ENCODE measurements around the gene DUSP18.
"Not testable (repeated sequence)": the region's sequence is repeated elsewhere in the genome, so short reads cannot be mapped to it uniquely, and the experiment has no call there.

Gene DUSP18

DNA sequence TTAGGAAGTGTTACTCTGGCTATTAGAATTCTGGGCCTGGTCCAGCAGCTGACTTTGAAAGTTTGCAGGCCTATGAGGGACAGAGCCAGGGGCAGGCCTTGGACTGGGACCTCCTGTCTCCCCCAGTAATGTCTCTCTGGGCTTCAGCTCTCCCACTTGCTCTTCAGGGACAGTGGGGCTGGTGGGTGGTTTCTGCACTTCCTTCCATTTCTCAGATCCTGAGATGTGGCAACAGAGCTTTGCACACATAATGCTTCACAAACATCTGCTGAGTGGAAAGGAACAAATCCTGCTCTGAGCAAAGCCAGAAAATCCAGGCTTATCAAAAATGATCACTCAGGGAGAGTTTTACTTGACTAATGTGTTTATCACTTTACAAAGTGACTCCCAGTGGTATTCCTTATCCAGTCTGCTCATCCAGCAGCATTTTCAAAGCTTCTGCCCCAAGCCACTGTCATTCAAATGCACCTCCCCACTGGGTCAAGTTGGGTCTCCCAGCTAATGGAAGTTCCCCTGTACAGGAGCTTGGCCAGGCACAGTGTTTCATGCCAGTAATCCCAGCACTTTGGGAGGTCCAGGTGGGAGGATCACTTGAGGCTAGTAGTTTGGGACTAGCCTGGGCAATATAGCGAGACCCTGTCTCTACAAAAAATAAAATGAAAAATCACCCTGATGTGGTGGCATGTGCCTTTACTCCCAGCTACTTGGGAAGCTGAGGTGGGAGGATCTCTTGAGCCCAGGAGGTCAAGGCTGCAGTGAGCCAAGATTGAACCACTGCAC is 13.5 kb upstream of the DUSP18 start:
- DNase-seq (ENCODE audit: low read depth) = no peak
- in situ Hi-C loops (cut with HindIII; ENCODE audit: low sequenced_read_pairs) = no loop called here
- no peak overlapping the region for H3K4me3 ChIP-seq (ENCODE audit: low read depth, low read length)
- TF ChIP-seq, protein P1, sequence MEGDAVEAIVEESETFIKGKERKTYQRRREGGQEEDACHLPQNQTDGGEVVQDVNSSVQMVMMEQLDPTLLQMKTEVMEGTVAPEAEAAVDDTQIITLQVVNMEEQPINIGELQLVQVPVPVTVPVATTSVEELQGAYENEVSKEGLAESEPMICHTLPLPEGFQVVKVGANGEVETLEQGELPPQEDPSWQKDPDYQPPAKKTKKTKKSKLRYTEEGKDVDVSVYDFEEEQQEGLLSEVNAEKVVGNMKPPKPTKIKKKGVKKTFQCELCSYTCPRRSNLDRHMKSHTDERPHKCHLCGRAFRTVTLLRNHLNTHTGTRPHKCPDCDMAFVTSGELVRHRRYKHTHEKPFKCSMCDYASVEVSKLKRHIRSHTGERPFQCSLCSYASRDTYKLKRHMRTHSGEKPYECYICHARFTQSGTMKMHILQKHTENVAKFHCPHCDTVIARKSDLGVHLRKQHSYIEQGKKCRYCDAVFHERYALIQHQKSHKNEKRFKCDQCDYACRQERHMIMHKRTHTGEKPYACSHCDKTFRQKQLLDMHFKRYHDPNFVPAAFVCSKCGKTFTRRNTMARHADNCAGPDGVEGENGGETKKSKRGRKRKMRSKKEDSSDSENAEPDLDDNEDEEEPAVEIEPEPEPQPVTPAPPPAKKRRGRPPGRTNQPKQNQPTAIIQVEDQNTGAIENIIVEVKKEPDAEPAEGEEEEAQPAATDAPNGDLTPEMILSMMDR (IDR thresholded peaks at IDR 0.05; ENCODE audit: low read depth, low read length, missing control alignments) = no peak

DNA sequence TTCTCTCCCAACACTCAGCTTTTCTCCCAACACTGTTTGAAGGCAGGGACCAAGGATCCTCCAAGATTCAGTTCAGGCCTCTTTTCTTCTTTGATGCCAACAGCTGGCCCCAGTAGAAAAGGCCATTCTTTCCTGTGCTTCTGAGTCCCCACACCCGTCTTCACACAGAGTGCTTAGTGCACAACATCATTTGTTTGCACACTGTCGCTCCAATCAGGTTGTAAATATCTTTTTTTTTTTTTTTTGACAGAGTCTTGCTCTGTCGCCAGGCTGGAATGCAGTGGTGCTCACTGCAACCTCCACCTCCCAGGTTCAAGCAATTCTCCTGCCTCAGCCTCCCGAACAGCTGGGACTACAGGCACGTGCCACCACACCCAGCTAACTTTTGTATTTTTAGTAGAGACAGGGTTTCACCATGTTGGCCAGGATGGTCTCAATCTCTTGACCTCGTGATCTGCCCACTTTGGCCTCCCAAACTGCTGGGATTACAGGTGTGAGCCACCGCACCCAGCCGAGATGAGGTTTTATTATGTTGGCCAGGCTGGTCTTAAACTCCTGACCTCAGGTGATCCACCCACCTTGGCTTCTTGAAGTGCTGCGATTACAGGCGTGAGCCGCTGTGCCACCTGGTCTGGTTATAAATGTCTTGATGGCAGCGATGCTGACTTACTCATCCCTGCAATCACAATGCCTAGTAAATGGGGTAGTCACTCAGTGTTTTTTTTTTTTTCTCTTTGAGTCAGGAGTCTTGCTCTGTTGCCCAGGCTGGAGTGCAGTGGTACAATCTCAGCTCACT is 12.4 kb upstream of the DUSP18 start:
- in situ Hi-C loops (cut with HindIII; ENCODE audit: low sequenced_read_pairs); DNase-seq (ENCODE audit: low read depth); H3K4me3 ChIP-seq (ENCODE audit: low read depth, low read length): not testable (repeated sequence)

DNA sequence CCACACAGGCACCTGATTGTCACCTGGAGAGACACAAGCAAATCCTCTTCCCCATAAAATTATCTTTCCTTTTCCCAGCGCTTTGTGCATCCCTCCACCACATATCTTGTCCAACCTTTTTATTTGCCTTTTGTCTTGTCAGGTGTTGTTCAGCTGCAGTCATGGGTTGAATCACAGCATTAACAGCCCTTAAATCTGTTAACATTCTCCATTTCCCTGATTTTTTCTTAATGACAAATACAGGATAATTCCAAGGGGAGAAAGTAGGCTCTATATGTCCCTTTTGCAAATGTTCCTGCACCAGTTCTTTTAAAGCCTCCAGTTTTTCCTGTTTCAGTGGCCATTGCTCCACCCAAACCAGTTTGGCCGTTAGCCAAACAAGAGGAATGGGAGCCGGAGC is 8.9 kb upstream of the DUSP18 start:
- in situ Hi-C loops (cut with HindIII; ENCODE audit: low sequenced_read_pairs); H3K4me3 ChIP-seq (ENCODE audit: low read depth, low read length); DNase-seq (ENCODE audit: low read depth): not testable (repeated sequence)

DNA sequence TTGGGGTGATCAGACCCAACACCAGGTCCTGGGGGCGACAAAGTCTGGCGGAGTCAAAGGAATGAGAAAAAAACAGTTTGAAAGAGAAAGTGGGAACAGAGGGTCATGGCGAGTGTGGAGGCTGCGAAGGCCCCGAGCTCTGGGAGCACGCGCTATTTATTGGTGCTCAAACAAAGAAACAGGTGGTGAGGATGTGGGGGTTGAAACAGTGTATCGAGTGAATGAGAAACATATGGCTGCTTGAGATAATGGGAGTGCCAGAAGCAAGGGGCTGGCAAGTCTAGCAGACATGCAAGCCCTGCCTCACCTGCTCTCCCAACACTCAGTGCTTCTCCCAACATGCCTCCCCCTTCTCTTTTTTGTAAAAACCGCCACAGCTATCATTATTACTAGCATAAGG is 7.8 kb upstream of the DUSP18 start:
- TF ChIP-seq, protein P1 (IDR thresholded peaks at IDR 0.05; ENCODE audit: low read depth, low read length, missing control alignments) = no peak
- DNase-seq (ENCODE audit: low read depth) = no peak
- in situ Hi-C loops (cut with HindIII; ENCODE audit: low sequenced_read_pairs) = no loop called here
- no peak overlapping the region for H3K4me3 ChIP-seq (ENCODE audit: low read depth, low read length)

DNA sequence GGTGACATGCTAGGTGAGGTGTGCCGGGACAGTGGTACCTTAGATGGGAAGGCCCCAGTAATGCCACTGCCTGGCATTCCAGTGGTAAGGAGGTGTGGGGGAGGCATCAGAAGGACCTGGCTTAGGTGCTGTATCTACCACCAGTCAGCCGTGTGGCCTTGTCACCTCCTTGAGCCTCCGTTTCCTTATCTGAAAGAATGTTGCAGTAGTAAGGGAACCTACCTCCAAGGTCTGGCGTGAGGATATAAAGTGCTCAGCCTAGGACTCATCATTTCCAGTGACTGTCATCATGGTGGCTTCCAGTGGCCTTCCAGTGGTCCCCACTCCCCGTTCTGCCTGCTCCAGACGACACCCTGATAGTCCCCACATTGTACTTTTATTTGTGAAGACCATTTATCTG is 6.8 kb upstream of the DUSP18 start:
- no peak for DNase-seq (ENCODE audit: low read depth)
- no peak overlapping the region for H3K4me3 ChIP-seq (ENCODE audit: low read depth, low read length)
- in situ Hi-C loops (cut with HindIII; ENCODE audit: low sequenced_read_pairs) = no loop called here
- TF ChIP-seq, protein P1 (IDR thresholded peaks at IDR 0.05; ENCODE audit: low read depth, low read length, missing control alignments) = no peak

DNA sequence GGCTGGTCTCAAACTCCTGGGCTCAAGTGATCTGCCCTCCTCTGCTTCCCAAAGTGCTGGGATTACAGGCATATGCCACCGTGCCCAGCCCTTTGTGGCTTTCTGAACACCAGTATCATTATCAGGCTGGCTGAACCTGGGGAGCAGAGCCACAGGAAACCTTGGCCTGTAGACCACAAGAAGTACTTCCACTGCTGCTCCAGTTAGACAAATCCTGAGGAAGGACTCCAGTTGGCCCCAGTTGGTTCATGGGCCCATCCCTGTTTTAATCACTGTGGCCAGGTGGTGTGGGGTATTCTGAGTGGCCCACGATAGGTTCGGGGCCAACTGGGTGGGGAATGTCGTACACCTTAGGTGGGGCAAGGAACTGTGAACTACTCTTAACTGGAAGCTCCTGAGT is 5.5 kb upstream of the DUSP18 start:
- no peak for DNase-seq (ENCODE audit: low read depth)
- TF ChIP-seq, protein P1 (IDR thresholded peaks at IDR 0.05; ENCODE audit: low read depth, low read length, missing control alignments) = no peak
- in situ Hi-C loops (cut with HindIII; ENCODE audit: low sequenced_read_pairs) = no loop called here
- no peak overlapping the region for H3K4me3 ChIP-seq (ENCODE audit: low read depth, low read length)

DNA sequence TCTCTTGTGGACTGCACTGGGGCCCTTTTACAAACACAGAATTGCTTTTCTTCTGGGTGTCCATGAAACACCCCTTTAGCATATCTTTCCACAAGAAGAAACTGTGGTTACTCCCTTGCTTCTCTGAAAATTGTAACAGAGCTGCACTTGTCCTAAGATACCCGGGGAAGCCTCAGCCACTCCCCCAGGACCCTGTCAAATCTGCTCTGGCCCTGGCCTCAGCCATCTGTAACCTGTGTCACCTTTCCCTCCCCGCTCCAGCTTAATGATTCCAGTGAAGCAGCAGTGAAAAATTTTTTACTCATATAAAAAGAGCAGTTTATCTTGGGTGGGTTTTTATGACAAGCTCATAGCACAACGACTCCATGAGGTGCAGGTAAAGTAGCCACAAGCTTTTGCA is 3.4 kb upstream of the DUSP18 start:
- TF ChIP-seq, protein P1 (IDR thresholded peaks at IDR 0.05; ENCODE audit: low read depth, low read length, missing control alignments) = no peak
- DNase-seq (ENCODE audit: low read depth) = no peak
- in situ Hi-C loops (cut with HindIII; ENCODE audit: low sequenced_read_pairs) = no loop called here
- H3K4me3 ChIP-seq (ENCODE audit: low read depth, low read length) = no peak overlapping the region

Data from astrocyte of the cerebellum (primary cell).